ENCODE results near the gene ZNF333. TPM values are rescaled to one million over a fixed set of nuclear protein-coding genes. Genes with fewer than 3 reads are reported as not detected.

Gene ZNF333
- total RNA-seq, 2 donors from 2014 or later = 26.6 to 39.8 TPM

DNA sequence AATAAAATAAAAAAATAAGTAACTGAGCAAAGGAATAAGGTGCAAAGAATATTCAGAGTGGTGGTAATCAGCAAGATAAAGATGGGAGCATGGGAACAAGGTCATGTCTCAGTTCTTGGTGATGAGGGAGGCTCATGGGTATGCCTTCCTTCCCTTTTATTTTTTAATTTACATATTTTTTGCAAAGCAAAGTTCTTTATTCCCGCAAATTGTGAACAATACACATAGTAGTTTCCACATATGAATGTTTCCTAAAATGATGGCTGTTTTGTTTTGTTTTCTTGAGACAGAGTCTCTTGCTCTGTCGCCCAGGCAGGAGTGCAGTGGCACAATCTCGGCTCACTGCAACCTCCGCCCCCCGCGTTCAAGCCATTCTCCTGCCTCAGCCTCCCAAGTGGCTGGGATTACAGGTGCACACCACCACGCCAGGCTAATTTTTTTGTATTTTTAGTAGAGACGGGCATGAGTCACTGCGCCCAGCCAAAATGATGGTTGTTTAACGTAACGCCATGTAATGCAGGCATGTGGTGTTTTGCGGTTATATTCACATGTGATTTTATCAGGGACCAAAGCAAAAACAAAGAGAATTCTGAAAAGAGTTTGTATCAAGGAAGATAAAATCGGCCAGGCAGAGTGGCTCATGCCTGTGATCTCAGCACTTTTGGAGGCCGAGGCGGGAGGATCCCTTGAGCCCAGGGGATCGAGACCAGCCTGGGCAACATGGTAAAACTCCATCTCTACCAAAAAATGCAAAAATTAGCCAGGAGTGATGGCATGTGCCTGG lies 93.0 kb downstream of the ZNF333 start:
- Histone ChIP-seq H3K27me3 (replicated peaks; ENCODE audit: insufficient read depth) (peaks cover 2% of the 10 kb centered on the region), H3K4me3 (no peak overlapping the region), H3K36me3 (no peaks in the 10 kb centered on the region), H3K9me3 (no peaks in the 10 kb centered on the region), H3K27ac (no peak overlapping the region), H3K4me1 (replicated peaks) (no peaks in the 10 kb centered on the region)
- WGBS = 84% methylated on average over 16 of the region's 16 CpGs
- no peak for TF ChIP-seq POLR2A (IDR thresholded peaks at IDR 0.05)
- TF ChIP-seq POLR2AphosphoS5 (IDR thresholded peaks at IDR 0.05) = no peak
- no peak for TF ChIP-seq CTCF (IDR thresholded peaks at IDR 0.05)
- intact Hi-C loops (cut with DNase I) = no loop called here
- DNase-seq (ENCODE audit: low spot score) = no peak

Other genes with a start within 250 kb of the ZNF333 start
- gene PTGER1, start 214.7 kb upstream of the ZNF333 start, total RNA-seq = 1 to 10 TPM in 1 of 2 donors, not detected in 1; 1.0 TPM
- gene GIPC1, start 193.9 kb upstream of the ZNF333 start, total RNA-seq = 100 to 1,000 TPM in 1 of 2 donors, 10 to 100 TPM in 1; 71.8 to 101 TPM
- gene DNAJB1, start 171.7 kb upstream of the ZNF333 start, total RNA-seq = 100 to 1,000 TPM in 1 of 2 donors, 10 to 100 TPM in 1; 91.6 to 108 TPM
- gene TECR, start 160.5 kb upstream of the ZNF333 start, total RNA-seq = 100 to 1,000 TPM; 137 to 154 TPM
- gene NDUFB7, start 118.0 kb upstream of the ZNF333 start, total RNA-seq = 100 to 1,000 TPM; 507 to 534 TPM
- 1 to 10 TPM in 1 of 2 donors, under 1 TPM in 1; 0.14 to 1.0 TPM for gene CLEC17A, start 107.0 kb upstream of the ZNF333 start, total RNA-seq
- under 1 TPM; 0.27 to 0.80 TPM for gene ADGRE3, start 15.2 kb upstream of the ZNF333 start, total RNA-seq
- 1 to 10 TPM; 3.6 to 4.9 TPM for gene ADGRE2, start 88.5 kb downstream of the ZNF333 start, total RNA-seq
- 1 to 10 TPM in 1 of 2 donors, under 1 TPM in 1; 0.57 to 1.4 TPM for gene OR7A5, start 145.1 kb downstream of the ZNF333 start, total RNA-seq
- gene OR7C1, start 145.1 kb downstream of the ZNF333 start, total RNA-seq = 1 to 10 TPM; 3.2 to 5.1 TPM
- gene OR7A10, start 158.9 kb downstream of the ZNF333 start, total RNA-seq = not detected
- not detected for gene OR7A17, start 196.1 kb downstream of the ZNF333 start, total RNA-seq

Data from prostate gland (tissue), 2 donors.